Karpas-422 (cell line): ENCODE measurements around the gene C1orf21. TPM values are rescaled to one million over a fixed set of nuclear protein-coding genes. Genes with fewer than 3 reads are reported as not detected.

ENCODE experiments used
- DNase-seq: peaks from one replicate; pipeline ENCODE4 v3.0.0-alpha.2; 2015
- H2AFZ ChIP-seq: fragments of 200-600 bp; sonication (generic); 2 replicates; pipeline ENCODE4 v1.6.1; 2014; ENCODE audit warnings: antibody characterized with exemption, low read length, mixed read lengths
- H3K27ac ChIP-seq: fragments of 200-600 bp; sonication (generic); 2 replicates; pipeline ENCODE4 v1.5.1; 2014; ENCODE audit warnings: mild to moderate bottlenecking, low read length, moderate library complexity
- H3K27me3 ChIP-seq: fragments of 200-600 bp; sonication (generic); 2 replicates; pipeline ENCODE4 v1.6.1; 2014; ENCODE audit warnings: low read length, mixed read lengths
- H3K36me3 ChIP-seq: fragments of 200-600 bp; sonication (generic); 2 replicates; pipeline ENCODE4 v1.6.1; 2014; ENCODE audit warnings: low read length, mixed read lengths; ENCODE audit not compliant: insufficient read depth
- H3K4me1 ChIP-seq: fragments of 200-600 bp; sonication (generic); 2 replicates; pipeline ENCODE4 v1.6.1; 2014; ENCODE audit warnings: mild to moderate bottlenecking, low read length, mixed read lengths
- H3K4me2 ChIP-seq: fragments of 200-600 bp; sonication (generic); 2 replicates; pipeline ENCODE4 v1.6.1; 2014; ENCODE audit warnings: low read length, low read depth, mild to moderate bottlenecking; ENCODE audit not compliant: poor library complexity, severe bottlenecking
- H3K4me3 ChIP-seq: fragments of 200-600 bp; sonication (generic); 2 replicates; pipeline ENCODE4 v1.5.1; 2014; ENCODE audit warnings: mild to moderate bottlenecking, antibody characterized with exemption, low read length, mixed read lengths
- H3K79me2 ChIP-seq: fragments of 200-600 bp; sonication (generic); 2 replicates; pipeline ENCODE4 v1.6.1; 2014; ENCODE audit warnings: mild to moderate bottlenecking, low read length, mixed read lengths
- H3K9ac ChIP-seq: fragments of 200-600 bp; sonication (generic); 2 replicates; pipeline ENCODE4 v1.6.0; 2014; ENCODE audit warnings: low read length
- H3K9me2 ChIP-seq: fragments of 200-600 bp; sonication (generic), shearing (Covaris generic); replicated peaks from 2 replicates; pipeline ENCODE4 v1.6.0; 2014; ENCODE audit warnings: mild to moderate bottlenecking, low read length, moderate library complexity; ENCODE audit not compliant: insufficient read depth
- H3K9me3 ChIP-seq: fragments of 300-700, 200-600 bp; sonication (generic); 2 replicates; pipeline ENCODE4 v1.6.1; 2014; ENCODE audit warnings: low read length, mixed read lengths
- H4K20me1 ChIP-seq: fragments of 200-600 bp; sonication (generic); 2 replicates; pipeline ENCODE4 v1.6.1; 2014; ENCODE audit warnings: mild to moderate bottlenecking, antibody characterized with exemption, low read length, low read depth; ENCODE audit not compliant: insufficient read depth
- total RNA-seq: library from RNA; depleted of rRNA; stranded (reverse); fragments of >200 nt; shearing (Covaris generic); gene quantifications from 2 replicates; pipeline ENCODE4 v1.2.3, GENCODE V29; 2014; ENCODE audit warnings: low replicate concordance

The C1orf21 gene
- total RNA-seq, 1 experiment from 2014 or later, result not detected

DNA sequence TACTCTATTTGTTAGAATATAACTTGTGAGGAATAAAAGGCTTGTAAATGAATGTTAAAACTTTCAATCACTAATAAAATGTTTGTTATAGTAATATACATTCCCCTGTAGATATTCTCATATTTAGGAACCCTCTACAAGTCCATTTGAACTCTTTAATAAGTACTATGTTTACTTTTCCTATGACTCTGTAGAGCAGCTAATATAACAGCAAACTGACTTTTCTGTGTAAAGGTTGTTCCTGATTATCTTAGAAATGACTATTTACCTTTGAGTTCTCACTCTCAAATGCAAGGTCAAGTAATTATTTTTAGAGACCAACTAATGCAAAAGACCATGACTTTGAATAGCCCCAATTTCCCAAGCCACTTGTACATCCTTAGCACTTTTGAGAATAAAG, 130.3 kb downstream of the C1orf21 start:
- H3K36me3 ChIP-seq, result no peaks in the 10 kb centered on the region
- H3K9ac ChIP-seq, result no peak overlapping the region
- H3K4me1 ChIP-seq, result no peaks in the 10 kb centered on the region

DNA sequence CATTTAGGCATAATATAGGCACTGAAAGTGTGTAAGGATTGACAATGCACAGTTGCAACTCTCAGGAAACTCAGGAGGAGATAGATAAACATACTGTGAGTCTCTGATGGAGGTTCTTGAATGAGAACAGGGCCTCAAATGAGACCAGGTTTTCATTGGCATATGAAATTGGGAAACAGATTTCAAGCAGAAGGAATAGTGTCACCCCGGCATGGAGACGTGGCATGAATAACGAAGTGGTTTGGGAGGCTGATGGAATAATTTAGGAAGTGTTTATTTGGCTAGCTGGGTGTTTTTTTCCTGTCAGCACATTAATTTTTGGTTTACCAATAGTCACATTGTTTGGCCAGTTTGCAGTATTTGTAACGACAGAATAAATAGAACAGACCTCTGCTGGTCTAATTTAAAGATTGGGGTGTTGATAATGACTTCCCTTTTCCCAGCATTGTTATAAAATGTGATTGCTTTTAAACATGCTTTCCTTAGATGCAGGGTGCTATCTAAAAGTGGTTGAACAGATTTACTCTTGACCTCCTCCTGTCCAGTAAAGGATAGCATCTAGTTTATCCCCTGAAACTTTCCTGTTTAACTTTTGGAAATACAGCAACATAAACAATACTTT, 132.0 kb downstream of the C1orf21 start:
- Histone ChIP-seq H3K9me3 (no peaks in the 10 kb centered on the region), H3K9me2 (no peaks in the 10 kb centered on the region), H3K4me2 (no peak overlapping the region)

More for the DNA sequence above, 130.3 kb downstream of the C1orf21 start:
- DNase-seq, result no peak
- no peaks in the 10 kb centered on the region for H3K27me3 ChIP-seq
- H3K79me2 ChIP-seq, result no peaks in the 10 kb centered on the region
- no peak overlapping the region for H3K4me3 ChIP-seq
- no peak overlapping the region for H2AFZ ChIP-seq
- H3K27ac ChIP-seq, result no peak overlapping the region
- no peaks in the 10 kb centered on the region for H3K9me2 ChIP-seq
- H4K20me1 ChIP-seq, result no peaks in the 10 kb centered on the region
- no peak overlapping the region for H3K4me2 ChIP-seq
- H3K9me3 ChIP-seq, result no peaks in the 10 kb centered on the region

DNA sequence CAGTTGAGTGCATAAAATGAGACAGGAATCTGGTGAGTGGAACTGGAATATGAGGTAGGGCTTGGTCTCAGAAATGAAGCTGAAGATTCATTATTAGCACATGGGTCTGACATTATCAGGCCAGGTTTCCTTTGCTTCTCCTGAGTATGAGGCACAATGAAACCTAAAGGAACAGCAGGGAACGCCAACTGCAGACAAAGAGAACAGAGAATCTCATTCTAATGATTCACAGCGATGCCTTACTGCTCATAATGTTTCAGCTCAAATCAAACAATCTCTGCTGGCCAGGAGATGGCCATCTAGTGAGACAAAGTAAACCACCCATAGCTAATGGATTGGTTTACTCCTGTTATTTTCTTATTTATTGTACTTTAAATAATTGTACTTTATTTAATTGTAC, 133.5 kb downstream of the C1orf21 start:
- H3K27ac ChIP-seq, result no peak overlapping the region
- DNase-seq, result no peak
- no peak overlapping the region for H3K4me2 ChIP-seq
- H4K20me1 ChIP-seq, result no peaks in the 10 kb centered on the region
- no peaks in the 10 kb centered on the region for H3K27me3 ChIP-seq
- H3K9ac ChIP-seq, result no peak overlapping the region
- no peaks in the 10 kb centered on the region for H3K4me1 ChIP-seq
- no peak overlapping the region for H2AFZ ChIP-seq
- no peaks in the 10 kb centered on the region for H3K36me3 ChIP-seq
- no peak overlapping the region for H3K4me3 ChIP-seq
- H3K9me2 ChIP-seq, result no peaks in the 10 kb centered on the region
- no peaks in the 10 kb centered on the region for H3K9me3 ChIP-seq
- H3K79me2 ChIP-seq, result no peaks in the 10 kb centered on the region

More for the DNA sequence above, 132.0 kb downstream of the C1orf21 start:
- H2AFZ ChIP-seq, result no peak overlapping the region
- H3K9ac ChIP-seq, result no peak overlapping the region
- no peak for DNase-seq
- H3K79me2 ChIP-seq, result no peaks in the 10 kb centered on the region
- H3K27me3 ChIP-seq, result no peaks in the 10 kb centered on the region
- no peaks in the 10 kb centered on the region for H3K4me1 ChIP-seq
- H4K20me1 ChIP-seq, result no peaks in the 10 kb centered on the region
- no peak overlapping the region for H3K4me3 ChIP-seq
- no peaks in the 10 kb centered on the region for H3K36me3 ChIP-seq
- H3K27ac ChIP-seq, result no peak overlapping the region

DNA sequence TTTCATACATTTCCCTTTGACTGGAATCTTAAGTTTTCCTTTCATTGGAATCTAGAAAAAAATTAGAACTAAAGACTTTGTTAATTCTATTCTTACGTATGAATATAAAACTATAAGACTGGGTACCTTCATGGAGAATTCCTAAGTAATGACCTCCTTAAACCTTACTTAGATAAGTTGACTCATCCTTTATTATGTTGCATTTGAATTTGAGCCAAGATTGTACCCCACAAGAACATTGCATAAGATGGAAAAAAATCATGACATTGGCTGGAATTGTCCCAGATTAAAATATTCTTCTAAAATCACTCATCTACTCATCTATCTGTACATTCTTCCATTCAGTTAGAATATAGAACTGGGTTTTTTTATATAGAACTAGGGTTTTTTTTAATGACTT, 137.4 kb downstream of the C1orf21 start:
- H2AFZ ChIP-seq, result no peak overlapping the region
- H3K9me2 ChIP-seq, result no peaks in the 10 kb centered on the region
- no peaks in the 10 kb centered on the region for H3K79me2 ChIP-seq
- no peak for DNase-seq
- H3K4me1 ChIP-seq, result no peaks in the 10 kb centered on the region
- H3K4me2 ChIP-seq, result no peak overlapping the region
- H3K9ac ChIP-seq, result no peak overlapping the region
- no peaks in the 10 kb centered on the region for H3K27me3 ChIP-seq
- no peak overlapping the region for H3K27ac ChIP-seq
- H4K20me1 ChIP-seq, result no peaks in the 10 kb centered on the region
- H3K36me3 ChIP-seq, result no peaks in the 10 kb centered on the region
- H3K4me3 ChIP-seq, result no peak overlapping the region
- no peaks in the 10 kb centered on the region for H3K9me3 ChIP-seq

GRCh38 chr1:184527402-184527801, 140.6 kb downstream of the C1orf21 start:
- no peaks in the 10 kb centered on the region for H3K36me3 ChIP-seq
- H3K27me3 ChIP-seq, result no peaks in the 10 kb centered on the region
- no peaks in the 10 kb centered on the region for H4K20me1 ChIP-seq
- H3K4me3 ChIP-seq, result no peak overlapping the region
- H3K27ac ChIP-seq, result no peak overlapping the region
- no peaks in the 10 kb centered on the region for H3K9me3 ChIP-seq
- H3K4me2 ChIP-seq, result no peak overlapping the region
- DNase-seq, result no peak
- H3K9ac ChIP-seq, result no peak overlapping the region
- H3K9me2 ChIP-seq, result no peaks in the 10 kb centered on the region
- no peaks in the 10 kb centered on the region for H3K79me2 ChIP-seq
- no peaks in the 10 kb centered on the region for H3K4me1 ChIP-seq
- H2AFZ ChIP-seq, result no peak overlapping the region

- no peak overlapping the region for H3K4me2 ChIP-seq
- H3K27me3 ChIP-seq, result no peaks in the 10 kb centered on the region
- no peaks in the 10 kb centered on the region for H3K4me1 ChIP-seq
- no peak overlapping the region for H3K27ac ChIP-seq
- H3K36me3 ChIP-seq, result no peaks in the 10 kb centered on the region
- H4K20me1 ChIP-seq, result no peaks in the 10 kb centered on the region
- DNase-seq, result no peak
- no peaks in the 10 kb centered on the region for H3K79me2 ChIP-seq
- no peak overlapping the region for H3K4me3 ChIP-seq
- H3K9me3 ChIP-seq, result no peaks in the 10 kb centered on the region
- H3K9ac ChIP-seq, result no peak overlapping the region
- no peak overlapping the region for H2AFZ ChIP-seq
- H3K9me2 ChIP-seq, result no peaks in the 10 kb centered on the region
Observed at GRCh38 chr1:184530226-184530625, 143.4 kb downstream of the C1orf21 start.

DNA sequence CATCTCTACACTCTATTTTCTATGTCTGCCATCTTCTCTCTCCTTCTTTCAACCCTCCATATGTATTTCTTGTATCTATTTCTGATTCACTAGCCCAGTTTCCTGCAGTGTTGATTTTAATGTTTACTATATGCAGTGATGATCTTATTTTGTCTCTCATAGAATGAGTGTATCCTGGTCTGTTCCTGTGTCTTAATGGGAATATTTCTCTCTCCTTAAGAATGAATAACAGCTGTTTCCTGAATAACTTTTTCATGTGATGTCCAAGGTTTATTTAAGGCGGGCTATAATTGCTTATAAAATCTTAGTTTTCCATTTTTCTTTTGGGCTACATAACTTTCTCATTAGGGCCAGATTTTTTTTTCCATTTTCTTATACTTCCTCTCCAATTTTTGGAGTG, 144.5 kb downstream of the C1orf21 start:
- Histone ChIP-seq H3K9ac (no peak overlapping the region), H3K9me3 (no peaks in the 10 kb centered on the region), H3K9me2 (no peaks in the 10 kb centered on the region), H3K79me2 (no peaks in the 10 kb centered on the region), H4K20me1 (no peaks in the 10 kb centered on the region), H2AFZ (no peak overlapping the region), H3K4me1 (no peaks in the 10 kb centered on the region), H3K36me3 (no peaks in the 10 kb centered on the region), H3K27me3 (no peaks in the 10 kb centered on the region), H3K4me3 (no peak overlapping the region), H3K27ac (no peak overlapping the region), H3K4me2 (no peak overlapping the region)
- DNase-seq, result no peak

- H4K20me1 ChIP-seq, result no peaks in the 10 kb centered on the region
- no peak for DNase-seq
- no peaks in the 10 kb centered on the region for H3K9me3 ChIP-seq
- no peak overlapping the region for H3K9ac ChIP-seq
- no peaks in the 10 kb centered on the region for H3K4me1 ChIP-seq
- H2AFZ ChIP-seq, result no peak overlapping the region
- H3K79me2 ChIP-seq, result no peaks in the 10 kb centered on the region
- H3K36me3 ChIP-seq, result no peaks in the 10 kb centered on the region
- no peak overlapping the region for H3K4me3 ChIP-seq
- H3K9me2 ChIP-seq, result no peaks in the 10 kb centered on the region
- H3K4me2 ChIP-seq, result no peak overlapping the region
- H3K27me3 ChIP-seq, result no peaks in the 10 kb centered on the region
- no peak overlapping the region for H3K27ac ChIP-seq
Observed at GRCh38 chr1:184532199-184532598, 145.4 kb downstream of the C1orf21 start.
